Measurements from ENCODE around the gene HMG20A. TPM values are rescaled to one million over a fixed set of nuclear protein-coding genes. Genes with fewer than 3 reads are reported as not detected.

The HMG20A gene
- total and polyA plus RNA-seq, 9 of the 15 experiments (the other 6 are each of a cell fraction or from before 2014, with no cell fraction given) = 25.0 to 68.1 (median 38.9) TPM

DNA sequence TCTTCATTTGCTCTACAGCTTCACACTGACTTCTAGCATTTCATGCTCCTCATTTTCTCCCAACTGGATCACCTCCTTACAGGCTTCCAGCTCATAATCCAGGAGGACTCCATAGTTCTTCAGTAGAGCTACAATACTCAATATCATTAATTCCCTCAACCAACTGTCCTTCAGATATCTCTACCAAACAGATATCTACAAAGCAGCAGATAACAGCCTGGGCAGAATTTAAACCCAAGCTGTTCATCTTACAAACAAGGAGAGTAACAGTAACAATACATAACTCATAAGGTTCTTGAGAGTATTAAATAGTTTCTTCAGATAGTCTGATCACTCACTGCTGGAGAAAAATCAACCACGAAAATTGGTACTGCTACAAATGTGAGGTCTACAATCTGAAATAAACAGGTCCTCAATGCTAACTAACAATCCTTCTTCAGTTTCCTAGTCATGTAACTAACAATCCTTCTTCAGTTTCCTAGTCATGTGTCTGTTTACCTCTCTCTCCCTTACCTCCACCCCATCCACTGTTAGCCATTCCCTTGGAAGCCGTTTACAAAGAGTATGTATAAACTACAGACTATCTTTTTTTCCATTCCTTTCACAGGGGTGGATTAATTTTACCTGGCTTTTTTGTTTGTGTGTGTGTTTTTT, 5.8 kb upstream of the HMG20A start (continued):
- TF ChIP-seq BRCA1 (IDR thresholded peaks at IDR 0.05) = no peak
- no peak for TF ChIP-seq BRCA1 (CRISPR knock-in tag; IDR thresholded peaks at IDR 0.05)
- no peak for TF ChIP-seq HDGF (IDR thresholded peaks at IDR 0.05)
- no peak for TF ChIP-seq ZNF274 (IDR thresholded peaks at IDR 0.05; ENCODE audit: borderline replicate concordance, low read depth, low read length)
- TF ChIP-seq RBBP5 (IDR thresholded peaks at IDR 0.05; ENCODE audit: borderline replicate concordance, insufficient read depth, low read length, poor library complexity, severe bottlenecking) = no peak
- TF ChIP-seq, protein P1, sequence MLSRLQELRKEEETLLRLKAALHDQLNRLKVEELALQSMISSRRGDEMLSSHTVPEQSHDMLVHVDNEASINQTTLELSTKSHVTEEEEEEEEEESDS (CRISPR knock-in tag; IDR thresholded peaks at IDR 0.05) = no peak
- TF ChIP-seq MAFK (IDR thresholded peaks at IDR 0.05; ENCODE audit: low read length) = no peak
- TF ChIP-seq, protein P2, sequence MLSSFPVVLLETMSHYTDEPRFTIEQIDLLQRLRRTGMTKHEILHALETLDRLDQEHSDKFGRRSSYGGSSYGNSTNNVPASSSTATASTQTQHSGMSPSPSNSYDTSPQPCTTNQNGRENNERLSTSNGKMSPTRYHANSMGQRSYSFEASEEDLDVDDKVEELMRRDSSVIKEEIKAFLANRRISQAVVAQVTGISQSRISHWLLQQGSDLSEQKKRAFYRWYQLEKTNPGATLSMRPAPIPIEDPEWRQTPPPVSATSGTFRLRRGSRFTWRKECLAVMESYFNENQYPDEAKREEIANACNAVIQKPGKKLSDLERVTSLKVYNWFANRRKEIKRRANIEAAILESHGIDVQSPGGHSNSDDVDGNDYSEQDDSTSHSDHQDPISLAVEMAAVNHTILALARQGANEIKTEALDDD (IDR thresholded peaks at IDR 0.05) = peak; percentile 95
- TF ChIP-seq YBX1 (IDR thresholded peaks at IDR 0.05) = no peak
- TF ChIP-seq NFRKB (IDR thresholded peaks at IDR 0.05; ENCODE audit: low read depth) = 0 out of 2 replicates have a peak, but pooled peaks have one; percentile 15
- TF ChIP-seq ARID1B (IDR thresholded peaks at IDR 0.05) = peak; percentile 69
- no peak for TF ChIP-seq KDM1A (IDR thresholded peaks at IDR 0.05)
- TF ChIP-seq POU5F1 (IDR thresholded peaks at IDR 0.05; ENCODE audit: borderline replicate concordance, low read depth, low read length, partially characterized antibody) = no peak
- TF ChIP-seq TEAD4 (IDR thresholded peaks at IDR 0.05; ENCODE audit: low read length) = peak; percentile 73
- no peak for TF ChIP-seq TEAD4 (CRISPR knock-in tag; IDR thresholded peaks at IDR 0.05; ENCODE audit: borderline replicate concordance)
- peak; percentile 46; the same call in 1 of the 2 replicates for TF ChIP-seq DPF2 (IDR thresholded peaks at IDR 0.05)
- TF ChIP-seq EHMT2 (IDR thresholded peaks at IDR 0.05) = 0 out of 2 replicates have a peak, but pooled peaks have one; percentile 6
- no peak for TF ChIP-seq HMGN3 (IDR thresholded peaks at IDR 0.05; ENCODE audit: borderline replicate concordance, extremely low read depth, insufficient read length, low read depth, low read length)
- TF ChIP-seq, protein P3, sequence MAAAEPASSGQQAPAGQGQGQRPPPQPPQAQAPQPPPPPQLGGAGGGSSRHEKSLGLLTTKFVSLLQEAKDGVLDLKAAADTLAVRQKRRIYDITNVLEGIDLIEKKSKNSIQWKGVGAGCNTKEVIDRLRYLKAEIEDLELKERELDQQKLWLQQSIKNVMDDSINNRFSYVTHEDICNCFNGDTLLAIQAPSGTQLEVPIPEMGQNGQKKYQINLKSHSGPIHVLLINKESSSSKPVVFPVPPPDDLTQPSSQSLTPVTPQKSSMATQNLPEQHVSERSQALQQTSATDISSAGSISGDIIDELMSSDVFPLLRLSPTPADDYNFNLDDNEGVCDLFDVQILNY (CRISPR knock-in tag; IDR thresholded peaks at IDR 0.05) = no peak
- peak; percentile 64 for TF ChIP-seq EP300 (IDR thresholded peaks at IDR 0.05; ENCODE audit: low read length)
- no peak for TF ChIP-seq GTF2E2 (tag; IDR thresholded peaks at IDR 0.05)
- TF ChIP-seq RBM17 (IDR thresholded peaks at IDR 0.05; ENCODE audit: borderline replicate concordance, low read depth, low read length) = no peak
- TF ChIP-seq RBM25 (IDR thresholded peaks at IDR 0.05; ENCODE audit: low read depth, low read length, severe bottlenecking) = no peak
- TF ChIP-seq ZNF24 (IDR thresholded peaks at IDR 0.05) = peak; percentile 90
- TF ChIP-seq CBFA2T2 (conservative IDR thresholded peaks at IDR 0.05) = peak; percentile 46; the same call in 1 of the 2 replicates
- TF ChIP-seq, protein P4, sequence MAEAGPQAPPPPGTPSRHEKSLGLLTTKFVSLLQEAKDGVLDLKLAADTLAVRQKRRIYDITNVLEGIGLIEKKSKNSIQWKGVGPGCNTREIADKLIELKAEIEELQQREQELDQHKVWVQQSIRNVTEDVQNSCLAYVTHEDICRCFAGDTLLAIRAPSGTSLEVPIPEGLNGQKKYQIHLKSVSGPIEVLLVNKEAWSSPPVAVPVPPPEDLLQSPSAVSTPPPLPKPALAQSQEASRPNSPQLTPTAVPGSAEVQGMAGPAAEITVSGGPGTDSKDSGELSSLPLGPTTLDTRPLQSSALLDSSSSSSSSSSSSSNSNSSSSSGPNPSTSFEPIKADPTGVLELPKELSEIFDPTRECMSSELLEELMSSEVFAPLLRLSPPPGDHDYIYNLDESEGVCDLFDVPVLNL (CRISPR knock-in tag; IDR thresholded peaks at IDR 0.05; ENCODE audit: low read depth) = no peak
